ENCODE measurements around the gene PNLIPRP2.

GRCh38 chr10:116596062-116596461 is 24.7 kb upstream of the PNLIPRP2 start:
- TF ChIP-seq CTCF (IDR thresholded peaks at IDR 0.05): no peak
- TF ChIP-seq EZH2 (IDR thresholded peaks at IDR 0.05): no peak
- TF ChIP-seq EZH2phosphoT487 (IDR thresholded peaks at IDR 0.05): no peak
